Endodermal cell (in vitro differentiated cells): Measurements from ENCODE around the gene DIPK1C. TPM values are rescaled to one million over a fixed set of nuclear protein-coding genes. Genes with fewer than 3 reads are reported as not detected.

ENCODE experiments used
- DNase-seq: peaks from one replicate; pipeline ENCODE4 v3.0.0-alpha.2; 2017
- H3K27ac ChIP-seq: 2 replicates; pipeline ENCODE4 v1.5.1; 2013; ENCODE audit warnings: mild to moderate bottlenecking, low read depth, low read length, moderate library complexity
- H3K27me3 ChIP-seq: 2 replicates; pipeline ENCODE4 v1.6.1; 2013; ENCODE audit warnings: mild to moderate bottlenecking, low read length, moderate library complexity; ENCODE audit not compliant: insufficient read depth, control insufficient read depth, poor library complexity, severe bottlenecking
- H3K36me3 ChIP-seq: 2 replicates; pipeline ENCODE4 v1.7.0; 2013; ENCODE audit warnings: mild to moderate bottlenecking, low read length, moderate library complexity; ENCODE audit not compliant: control insufficient read depth, insufficient read depth
- H3K4me1 ChIP-seq: one replicate; pipeline ENCODE4 v1.7.0; 2013; ENCODE audit warnings: low read length; ENCODE audit not compliant: control insufficient read depth, insufficient read depth
- H3K4me3 ChIP-seq: 2 replicates; pipeline ENCODE4 v1.5.1; 2013; ENCODE audit warnings: mild to moderate bottlenecking, low read length, moderate library complexity
- H3K9ac ChIP-seq: 2 replicates; pipeline ENCODE4 v1.6.1; 2013; ENCODE audit warnings: mild to moderate bottlenecking, low read length, moderate library complexity; ENCODE audit not compliant: poor library complexity, severe bottlenecking; ENCODE audit errors: extremely low read depth
- H3K9me3 ChIP-seq: 2 replicates; pipeline ENCODE4 v1.6.1; 2013; ENCODE audit warnings: mild to moderate bottlenecking, low read length, moderate library complexity; ENCODE audit not compliant: control insufficient read depth
- H3K27ac Mint-ChIP-seq: 2 replicates; pipeline ENCODE4 v1.8.0; 2020; ENCODE audit warnings: mixed read lengths
- H3K27me3 Mint-ChIP-seq: 2 replicates; pipeline ENCODE4 v1.8.0; 2021; ENCODE audit warnings: mild to moderate bottlenecking, mixed read lengths; ENCODE audit not compliant: insufficient read depth
- H3K36me3 Mint-ChIP-seq: 2 replicates; pipeline ENCODE4 v1.8.0; 2020; ENCODE audit warnings: low read depth, mixed read lengths
- H3K4me1 Mint-ChIP-seq: 2 replicates; pipeline ENCODE4 v1.8.0; 2020; ENCODE audit warnings: mixed read lengths
- H3K4me3 Mint-ChIP-seq: 2 replicates; pipeline ENCODE4 v1.8.0; 2020; ENCODE audit warnings: mild to moderate bottlenecking, moderate library complexity, mixed read lengths
- H3K9me3 Mint-ChIP-seq: 2 replicates; pipeline ENCODE4 v1.8.0; 2020; ENCODE audit warnings: mild to moderate bottlenecking, mixed read lengths
- WGBS, 2 experiments: methylation state at CpG; one replicate each; pipeline versions ENCODE4 v1.1.5 to v1.1.7; 2013; ENCODE audit warnings: missing lambda C conversion rate in 2 of 2, mixed read lengths in 1 of 2; ENCODE audit not compliant: insufficient coverage in 1 of 2, insufficient read length in 1 of 2; 5-methylcytosine and 5-hydroxymethylcytosine counted together
- total RNA-seq, 2 donors: library from RNA; stranded (reverse); fragmentation: NEBNext Ultra II Directional in 1 of 2; extraction: Animal tissue kit (Norgen Biotek cat#: 25700) in 1 of 2; gene quantifications; 2 replicates in 1 of 2; 3 replicates in 1 of 2; pipeline ENCODE4 v1.2.1, GENCODE V29; 2021
- TF ChIP-seq, protein P1 (sequence below): fragments of 200-600 bp; sonication (generic); conservative IDR thresholded peaks from 2 replicates; pipeline ENCODE4 v1.5.0; 2021; ENCODE audit warnings: antibody characterized with exemption, mild to moderate bottlenecking

The DIPK1C gene
- total RNA-seq, 2 donors from 2014 or later: 0.13 TPM; not detected in 1

DNA sequence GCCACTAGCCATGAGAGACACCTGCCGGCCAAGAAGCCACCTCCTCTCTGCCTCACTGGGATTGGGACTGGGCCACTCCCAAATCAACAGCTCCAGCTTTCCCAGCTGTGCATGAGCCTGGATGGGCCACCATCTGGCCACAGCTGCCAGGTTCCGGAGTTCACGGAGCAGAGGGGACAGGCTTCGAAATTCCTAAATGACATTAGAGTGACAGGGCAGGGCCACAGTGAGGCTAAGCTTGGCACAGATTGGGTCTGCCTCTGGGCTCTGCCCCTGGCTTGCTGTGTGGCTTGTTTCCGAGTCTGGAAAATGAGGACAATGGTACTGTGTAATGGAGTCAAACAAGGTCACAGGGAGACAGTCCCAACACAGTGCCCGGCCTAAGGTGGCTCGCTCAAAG is 6.5 kb downstream of the DIPK1C start:
- H3K27ac ChIP-seq: no peak overlapping the region
- no peak overlapping the region for H3K9ac ChIP-seq
- H3K4me3 Mint-ChIP-seq: no peak overlapping the region
- H3K27me3 ChIP-seq: peaks cover 14% of the 10 kb centered on the region
- TF ChIP-seq, protein P1, sequence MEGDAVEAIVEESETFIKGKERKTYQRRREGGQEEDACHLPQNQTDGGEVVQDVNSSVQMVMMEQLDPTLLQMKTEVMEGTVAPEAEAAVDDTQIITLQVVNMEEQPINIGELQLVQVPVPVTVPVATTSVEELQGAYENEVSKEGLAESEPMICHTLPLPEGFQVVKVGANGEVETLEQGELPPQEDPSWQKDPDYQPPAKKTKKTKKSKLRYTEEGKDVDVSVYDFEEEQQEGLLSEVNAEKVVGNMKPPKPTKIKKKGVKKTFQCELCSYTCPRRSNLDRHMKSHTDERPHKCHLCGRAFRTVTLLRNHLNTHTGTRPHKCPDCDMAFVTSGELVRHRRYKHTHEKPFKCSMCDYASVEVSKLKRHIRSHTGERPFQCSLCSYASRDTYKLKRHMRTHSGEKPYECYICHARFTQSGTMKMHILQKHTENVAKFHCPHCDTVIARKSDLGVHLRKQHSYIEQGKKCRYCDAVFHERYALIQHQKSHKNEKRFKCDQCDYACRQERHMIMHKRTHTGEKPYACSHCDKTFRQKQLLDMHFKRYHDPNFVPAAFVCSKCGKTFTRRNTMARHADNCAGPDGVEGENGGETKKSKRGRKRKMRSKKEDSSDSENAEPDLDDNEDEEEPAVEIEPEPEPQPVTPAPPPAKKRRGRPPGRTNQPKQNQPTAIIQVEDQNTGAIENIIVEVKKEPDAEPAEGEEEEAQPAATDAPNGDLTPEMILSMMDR: no peak
- no peak overlapping the region for H3K27ac Mint-ChIP-seq
- H3K4me3 ChIP-seq: no peak overlapping the region
- no peak for DNase-seq
- peaks cover 26% of the 10 kb centered on the region for H3K27me3 Mint-ChIP-seq
- H3K9me3 Mint-ChIP-seq: no peaks in the 10 kb centered on the region
- H3K4me1 ChIP-seq: no peaks in the 10 kb centered on the region
- WGBS, 2 experiments: 91 to 96% methylated on average over 4 to 7 of the region's 7 CpGs
- H3K36me3 Mint-ChIP-seq: no peaks in the 10 kb centered on the region
- peaks cover 7% of the 10 kb centered on the region for H3K4me1 Mint-ChIP-seq
- H3K9me3 ChIP-seq: no peaks in the 10 kb centered on the region
- no peaks in the 10 kb centered on the region for H3K36me3 ChIP-seq

DNA sequence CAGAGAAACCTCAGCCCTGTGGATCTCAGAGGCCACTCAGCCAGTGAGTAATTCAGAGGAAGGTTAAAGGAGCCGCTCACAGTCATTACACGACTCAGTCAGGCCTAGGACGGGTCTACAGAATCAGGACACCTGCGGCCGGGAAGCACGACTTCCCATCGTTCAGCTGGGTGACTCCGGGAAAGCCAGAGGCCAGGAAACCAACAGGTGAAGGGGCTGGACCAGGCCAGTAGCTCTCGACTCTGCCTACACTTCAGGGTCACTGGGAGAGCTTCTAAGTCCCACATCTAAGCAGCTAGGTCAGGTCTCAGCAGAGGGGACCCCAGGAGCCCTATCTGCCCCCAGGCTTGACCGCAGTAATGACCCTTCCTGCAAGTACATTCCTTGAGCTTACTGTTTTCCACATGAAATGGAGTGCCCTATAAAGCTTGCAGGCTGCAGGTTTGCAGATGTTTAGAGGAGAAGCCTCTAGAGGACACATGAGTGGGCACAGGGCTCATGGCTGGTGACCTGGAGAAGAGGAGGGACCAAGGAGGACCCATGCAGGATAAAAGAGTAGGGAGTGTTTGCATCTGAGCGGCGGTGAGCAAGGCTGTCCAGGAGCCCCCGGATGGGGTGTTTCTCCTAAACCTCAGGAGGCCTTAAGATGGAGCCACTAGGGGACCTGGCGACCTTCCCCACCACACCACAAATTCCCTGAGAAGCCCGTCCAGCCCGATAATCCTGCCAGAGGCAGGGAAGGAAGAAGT is 9.5 kb downstream of the DIPK1C start:
- H3K9me3 Mint-ChIP-seq: no peaks in the 10 kb centered on the region
- no peaks in the 10 kb centered on the region for H3K4me1 ChIP-seq
- H3K27me3 Mint-ChIP-seq: peaks cover 7% of the 10 kb centered on the region
- H3K27ac Mint-ChIP-seq: no peak overlapping the region
- no peaks in the 10 kb centered on the region for H3K27me3 ChIP-seq
- H3K4me1 Mint-ChIP-seq: no peaks in the 10 kb centered on the region
- H3K4me3 Mint-ChIP-seq: no peak overlapping the region
- H3K9ac ChIP-seq: no peak overlapping the region
- no peak for DNase-seq
- TF ChIP-seq, protein P1: no peak
- no peaks in the 10 kb centered on the region for H3K36me3 Mint-ChIP-seq
- H3K4me3 ChIP-seq: no peak overlapping the region
- 92 to 93% methylated on average over 9 to 16 of the region's 16 CpGs for WGBS, 2 experiments
- H3K9me3 ChIP-seq: no peaks in the 10 kb centered on the region
- H3K36me3 ChIP-seq: no peaks in the 10 kb centered on the region
- H3K27ac ChIP-seq: no peak overlapping the region

DNA sequence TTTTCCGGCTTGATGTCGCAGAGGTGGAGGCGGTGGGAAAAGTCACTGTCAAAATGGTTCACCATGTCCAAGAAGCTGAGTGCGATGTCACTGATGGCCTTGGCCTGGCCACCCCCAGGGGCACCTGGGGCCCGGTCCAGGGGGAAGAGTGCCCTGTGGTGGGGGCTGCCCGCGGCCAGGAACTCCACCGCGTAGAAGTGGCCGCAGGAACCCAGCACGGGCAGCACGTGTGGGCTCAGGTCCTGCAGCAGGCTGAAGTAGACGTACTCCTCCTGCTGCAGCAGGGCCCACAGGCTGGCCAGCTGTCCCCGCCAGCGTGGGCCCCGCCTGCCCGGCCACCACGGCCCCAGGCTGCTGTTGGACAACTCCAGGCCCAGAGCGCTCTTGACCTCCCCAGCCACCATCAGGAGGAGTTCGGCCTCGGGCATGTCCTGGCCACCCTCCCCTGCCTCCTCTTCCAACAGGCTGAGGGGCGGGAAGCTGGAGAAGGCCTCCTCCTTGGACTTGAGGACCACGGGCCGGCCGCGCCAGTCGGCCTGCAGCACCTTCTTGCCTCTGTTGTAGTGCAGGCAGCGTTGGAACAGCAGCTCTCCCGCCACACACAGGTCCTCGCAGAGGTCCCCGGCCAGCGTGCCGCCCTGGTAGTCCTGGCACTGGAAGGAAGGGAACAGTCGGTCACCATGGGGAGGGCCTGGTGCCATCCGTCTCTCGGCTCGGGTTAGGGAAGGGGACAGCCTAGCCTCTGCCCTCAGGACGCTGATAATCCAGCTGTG is 10.3 kb downstream of the DIPK1C start:
- H3K27ac Mint-ChIP-seq: no peak overlapping the region
- TF ChIP-seq, protein P1: no peak
- Histone ChIP-seq H3K9me3 (no peaks in the 10 kb centered on the region), H3K4me1 (no peaks in the 10 kb centered on the region), H3K4me3 (no peak overlapping the region), H3K27me3 (no peaks in the 10 kb centered on the region), H3K27ac (no peak overlapping the region), H3K36me3 (no peaks in the 10 kb centered on the region), H3K9ac (no peak overlapping the region)
- H3K9me3 Mint-ChIP-seq: no peaks in the 10 kb centered on the region
- no peaks in the 10 kb centered on the region for H3K4me1 Mint-ChIP-seq
- WGBS, 2 experiments: 92 to 94% methylated on average over 18 to 38 of the region's 38 CpGs
- no peak overlapping the region for H3K4me3 Mint-ChIP-seq
- no peaks in the 10 kb centered on the region for H3K36me3 Mint-ChIP-seq
- H3K27me3 Mint-ChIP-seq: peaks cover 7% of the 10 kb centered on the region
- DNase-seq: no peak
